HG02884 (cell line): Measurements from ENCODE around the gene NETO1.

ENCODE experiments used
- ATAC-seq: cut with Tn5 transposase; IDR thresholded peaks from one replicate; pipeline ENCODE4 v1.9.1; 2021; ENCODE audit warnings: mild to moderate bottlenecking, moderate library complexity; ENCODE audit not compliant: unreplicated experiment

NETO1 gene, protein sequence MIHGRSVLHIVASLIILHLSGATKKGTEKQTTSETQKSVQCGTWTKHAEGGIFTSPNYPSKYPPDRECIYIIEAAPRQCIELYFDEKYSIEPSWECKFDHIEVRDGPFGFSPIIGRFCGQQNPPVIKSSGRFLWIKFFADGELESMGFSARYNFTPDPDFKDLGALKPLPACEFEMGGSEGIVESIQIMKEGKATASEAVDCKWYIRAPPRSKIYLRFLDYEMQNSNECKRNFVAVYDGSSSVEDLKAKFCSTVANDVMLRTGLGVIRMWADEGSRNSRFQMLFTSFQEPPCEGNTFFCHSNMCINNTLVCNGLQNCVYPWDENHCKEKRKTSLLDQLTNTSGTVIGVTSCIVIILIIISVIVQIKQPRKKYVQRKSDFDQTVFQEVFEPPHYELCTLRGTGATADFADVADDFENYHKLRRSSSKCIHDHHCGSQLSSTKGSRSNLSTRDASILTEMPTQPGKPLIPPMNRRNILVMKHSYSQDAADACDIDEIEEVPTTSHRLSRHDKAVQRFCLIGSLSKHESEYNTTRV

DNA sequence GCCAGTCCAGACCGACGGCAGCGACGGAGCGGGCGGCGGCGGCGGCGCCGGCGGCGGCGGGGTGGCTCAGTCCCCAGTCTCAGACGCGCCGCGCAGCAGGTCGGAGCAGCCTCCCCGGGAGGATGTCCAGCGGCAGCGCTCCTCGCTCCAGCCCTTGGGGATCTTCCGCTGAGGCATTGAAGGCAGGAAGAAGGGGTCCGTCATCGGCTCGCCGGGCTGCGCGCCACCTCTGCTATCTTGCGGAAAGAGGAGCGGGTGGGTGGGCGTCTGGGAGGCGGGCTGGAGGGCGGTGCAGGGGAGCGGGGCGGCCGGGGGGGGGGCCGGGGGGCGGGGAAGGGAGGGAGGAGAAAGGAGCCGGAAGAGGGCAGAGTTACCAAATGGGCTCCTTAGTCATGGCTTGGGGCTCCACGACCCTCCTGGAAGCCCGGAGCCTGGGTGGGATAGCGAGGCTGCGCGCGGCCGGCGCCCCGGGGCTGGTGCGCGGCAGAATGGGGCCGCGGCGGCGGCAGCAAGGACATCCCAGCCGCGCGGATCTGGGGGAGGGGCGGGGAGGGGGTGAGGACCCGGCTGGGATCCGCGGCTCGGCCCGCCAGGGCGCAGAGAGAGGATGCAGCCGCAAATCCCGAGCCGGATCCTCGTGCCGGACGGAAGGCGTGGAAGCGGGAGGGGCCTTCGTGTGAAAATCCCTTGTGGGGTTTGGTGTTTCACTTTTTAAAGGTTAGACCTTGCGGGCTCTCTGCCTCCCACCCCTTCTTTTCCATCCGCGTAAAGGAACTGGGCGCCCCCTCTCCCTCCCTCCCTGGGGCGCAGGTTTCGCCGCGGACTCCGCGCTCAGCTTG lies at the start of gene NETO1:
TSS of gene NETO1 (minus strand) at position 242 of the 839 bp plus-strand sequence. CDS start 696 bp downstream, outside the sequence.
- ATAC-seq = no peak

DNA sequence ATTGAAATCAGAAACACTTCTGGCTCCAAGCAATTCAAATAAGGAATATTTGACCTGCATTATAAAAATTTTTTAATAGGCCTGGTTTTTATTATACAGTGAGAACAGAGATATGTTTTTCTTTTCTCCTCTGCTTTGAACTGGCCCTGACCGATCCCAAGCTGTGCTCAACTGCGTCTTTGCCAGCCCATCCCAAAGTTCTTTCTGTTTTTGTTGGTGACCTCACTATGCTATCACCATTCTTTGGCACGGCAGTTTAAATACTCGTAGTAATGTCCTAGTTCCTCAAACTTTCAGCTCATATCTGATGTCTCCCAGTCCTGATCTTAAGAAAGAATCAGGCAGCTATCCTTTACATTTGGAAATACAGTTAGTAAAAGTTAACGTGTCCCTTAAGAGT lies 42.3 kb upstream of the NETO1 start:
- ATAC-seq = no peak

DNA sequence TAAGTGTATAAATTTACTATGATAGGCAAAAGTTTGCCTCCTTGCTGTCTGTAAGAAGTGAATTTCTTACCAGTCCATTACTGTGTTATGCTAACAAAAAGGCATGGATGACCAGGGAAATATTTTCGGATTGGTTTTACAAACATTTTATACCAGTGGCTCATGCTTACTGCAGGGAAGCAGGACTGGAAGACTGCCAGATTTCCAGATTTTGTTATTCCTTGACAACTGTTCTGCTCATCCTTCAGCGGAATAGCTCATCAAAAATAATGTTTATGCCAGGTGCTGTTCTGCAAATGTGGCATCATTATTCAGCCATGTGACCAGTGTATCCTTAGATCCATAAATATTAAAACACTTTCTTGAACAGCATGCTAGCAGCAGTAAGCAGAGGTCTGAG lies 40.4 kb upstream of the NETO1 start:
- ATAC-seq = no peak

DNA sequence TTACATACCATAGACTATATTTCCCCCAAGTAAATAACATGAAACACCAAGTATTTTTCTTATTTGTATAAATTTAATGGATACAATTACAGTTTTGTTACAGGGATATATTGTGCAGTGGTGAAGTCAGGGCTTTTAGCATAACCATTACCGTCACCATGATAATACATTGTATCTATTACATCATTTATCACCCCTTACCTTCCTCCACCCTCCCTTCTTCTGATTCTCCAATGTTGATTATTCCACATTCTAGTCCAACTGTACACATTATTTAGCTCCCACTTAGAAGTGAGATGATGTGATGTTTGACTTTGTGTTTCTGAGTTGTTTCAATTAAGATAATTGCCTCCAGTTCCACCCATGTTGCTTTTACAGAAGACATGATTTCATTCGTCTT lies 35.2 kb upstream of the NETO1 start:
- ATAC-seq = no peak

DNA sequence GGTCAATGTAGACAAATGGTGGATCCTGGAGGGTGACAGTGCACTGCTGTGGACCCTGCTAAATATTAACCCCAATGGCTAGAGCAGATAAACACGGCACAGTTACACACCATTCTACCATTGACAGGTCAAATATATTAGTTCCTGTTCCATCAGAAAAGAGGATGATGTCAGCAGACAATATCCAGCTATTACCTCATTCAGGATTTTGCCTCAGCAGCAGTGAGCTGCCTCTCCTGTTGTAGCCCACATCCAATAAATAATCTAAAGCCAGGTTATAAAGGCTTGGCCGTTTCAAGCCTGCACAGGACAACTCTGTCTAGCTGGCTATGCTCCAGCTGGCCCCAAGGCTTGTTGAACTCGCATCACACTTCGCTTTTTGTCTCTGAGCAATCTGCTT lies 31.6 kb upstream of the NETO1 start:
- no peak for ATAC-seq

DNA sequence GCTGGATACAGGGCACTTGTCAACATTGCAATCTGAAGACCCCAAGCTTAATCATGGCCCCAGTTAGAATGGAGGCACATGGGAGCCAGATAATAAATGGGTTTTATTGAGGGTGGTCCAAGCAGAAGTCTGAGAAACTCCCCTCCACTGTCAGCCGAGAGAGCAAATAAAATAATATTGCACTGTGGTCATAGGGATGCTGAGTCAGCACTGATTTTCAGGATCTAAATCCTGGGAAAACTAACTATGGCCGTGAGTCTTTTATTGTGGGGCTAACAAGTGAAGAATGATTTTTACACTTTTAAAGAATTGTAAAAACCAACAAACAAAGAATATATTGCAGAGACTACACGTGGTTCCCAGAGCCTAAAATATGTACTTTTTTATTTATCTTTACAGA lies 31.1 kb upstream of the NETO1 start:
- ATAC-seq = no peak

DNA sequence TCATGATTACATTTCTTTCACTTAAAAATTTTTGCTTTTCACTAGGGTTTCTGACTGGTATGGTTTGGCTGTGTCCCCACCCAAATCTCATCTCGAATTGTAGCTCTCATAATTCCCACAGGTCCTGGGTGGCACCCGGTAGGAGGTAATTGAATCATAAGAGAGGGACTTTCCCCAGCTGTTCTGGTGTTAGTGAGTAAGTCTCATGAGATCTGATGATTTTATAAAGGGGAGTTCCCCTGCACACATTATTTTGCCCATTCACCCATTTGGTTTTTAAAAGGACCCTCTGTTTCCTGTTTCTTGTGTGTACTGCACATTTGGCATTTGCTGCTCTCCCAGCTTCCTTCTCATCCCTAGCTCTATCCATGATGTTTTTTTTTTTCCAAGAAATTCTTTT lies 27.8 kb upstream of the NETO1 start:
- no peak for ATAC-seq

DNA sequence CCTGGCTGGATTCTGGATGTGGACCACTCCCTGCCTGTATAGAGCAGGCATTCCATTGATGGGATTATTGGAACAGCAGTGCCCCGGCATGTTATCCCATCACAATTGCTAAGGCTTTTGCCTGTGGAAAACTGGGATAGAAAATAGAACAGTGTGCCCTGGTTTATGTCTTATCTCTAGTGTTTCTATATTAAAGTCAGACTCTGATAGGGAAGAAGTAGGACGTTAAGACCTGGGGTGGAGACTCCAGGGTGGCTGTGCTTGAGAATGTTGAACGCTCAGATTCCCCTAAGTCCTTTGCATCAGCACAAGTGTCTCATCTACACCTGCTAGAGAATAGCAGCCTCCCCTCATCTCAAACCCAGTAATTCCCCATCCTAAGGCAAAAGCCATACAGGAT lies 10.8 kb upstream of the NETO1 start:
- no peak for ATAC-seq

DNA sequence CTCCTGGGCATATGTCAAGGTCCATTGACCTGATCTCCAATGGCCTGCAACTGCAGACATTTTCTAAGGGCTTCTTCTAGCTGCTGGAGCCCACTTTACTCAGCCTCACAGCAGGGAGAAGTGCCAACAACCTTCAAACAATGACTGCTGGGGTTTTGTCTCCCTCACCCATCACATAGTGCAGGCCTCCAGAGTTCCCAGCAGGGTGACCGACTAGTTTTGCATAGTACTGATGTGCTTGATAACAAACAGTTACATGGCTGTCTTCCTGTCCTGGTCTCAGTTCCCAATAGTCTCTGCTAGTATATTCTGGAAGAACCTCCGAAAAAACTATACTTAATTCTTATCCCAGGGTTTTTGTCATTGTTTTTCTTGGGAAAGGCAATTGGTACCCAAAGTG lies 10.4 kb upstream of the NETO1 start:
- no peak for ATAC-seq

DNA sequence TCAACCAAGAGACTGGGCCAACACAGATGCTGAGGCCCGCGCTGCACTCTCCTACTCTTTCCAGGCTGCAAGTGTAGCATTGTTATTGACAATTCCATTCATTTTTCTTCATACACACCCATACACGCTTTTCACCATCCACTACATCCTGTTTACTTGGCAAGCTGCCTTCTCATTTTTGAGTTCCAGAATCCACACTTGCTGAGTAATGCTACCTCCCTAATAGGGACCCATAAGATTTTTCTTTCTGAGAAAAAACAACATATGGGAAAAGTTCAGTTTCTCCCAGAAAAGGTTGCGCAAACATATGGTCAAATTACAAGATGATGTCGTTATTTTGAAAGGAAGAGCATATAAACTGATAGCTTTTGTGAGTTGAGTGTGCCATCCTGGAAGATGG lies 3.3 kb upstream of the NETO1 start:
- no peak for ATAC-seq

DNA sequence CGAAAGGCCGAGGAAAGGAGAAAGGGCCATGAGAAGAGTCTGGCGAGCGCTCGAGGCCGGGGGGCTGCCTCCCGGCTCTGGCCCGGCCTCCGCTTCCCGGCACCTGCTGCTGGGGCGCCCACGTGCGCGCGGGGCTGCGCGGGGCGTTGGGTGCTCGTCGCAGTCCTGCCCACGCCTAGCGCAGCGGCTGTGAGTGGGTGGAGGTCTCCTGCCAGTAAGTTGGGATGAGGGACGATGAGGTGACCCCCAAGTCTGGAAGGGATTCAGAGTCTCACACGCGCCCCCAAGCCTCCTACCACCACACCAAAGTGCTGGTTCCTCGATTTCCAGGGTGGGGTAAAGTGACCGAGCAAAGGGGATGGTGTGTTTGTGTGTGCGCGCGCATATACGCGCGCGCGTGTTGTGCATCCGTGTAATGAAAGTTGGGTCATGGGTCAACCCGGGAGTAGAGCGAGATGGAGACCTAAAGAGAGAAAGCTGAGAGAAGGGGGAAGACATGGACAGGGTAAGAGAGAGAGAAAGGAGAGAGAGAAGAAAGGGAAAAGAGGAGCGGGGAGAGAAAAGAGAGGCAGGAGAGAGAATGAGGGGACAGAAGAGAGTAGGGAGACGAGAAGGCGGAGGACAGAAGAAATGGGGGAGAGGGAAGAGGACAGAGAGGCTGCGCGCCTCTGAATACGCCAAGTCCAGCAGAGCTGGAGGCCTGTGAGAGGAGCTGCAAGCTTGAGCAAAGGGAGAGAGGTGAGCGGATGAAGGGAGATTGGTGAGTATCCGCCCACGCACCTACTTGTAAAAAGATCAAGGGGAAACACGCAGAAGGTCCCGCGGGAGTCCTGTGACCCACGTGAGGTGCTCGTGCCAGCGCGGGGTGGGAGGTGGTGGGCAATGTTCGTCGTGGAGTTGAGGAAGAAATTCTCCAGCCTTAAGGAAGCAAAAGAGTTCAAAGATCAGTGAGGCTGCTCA lies 1.7 kb upstream of the NETO1 start:
- no peak for ATAC-seq

DNA sequence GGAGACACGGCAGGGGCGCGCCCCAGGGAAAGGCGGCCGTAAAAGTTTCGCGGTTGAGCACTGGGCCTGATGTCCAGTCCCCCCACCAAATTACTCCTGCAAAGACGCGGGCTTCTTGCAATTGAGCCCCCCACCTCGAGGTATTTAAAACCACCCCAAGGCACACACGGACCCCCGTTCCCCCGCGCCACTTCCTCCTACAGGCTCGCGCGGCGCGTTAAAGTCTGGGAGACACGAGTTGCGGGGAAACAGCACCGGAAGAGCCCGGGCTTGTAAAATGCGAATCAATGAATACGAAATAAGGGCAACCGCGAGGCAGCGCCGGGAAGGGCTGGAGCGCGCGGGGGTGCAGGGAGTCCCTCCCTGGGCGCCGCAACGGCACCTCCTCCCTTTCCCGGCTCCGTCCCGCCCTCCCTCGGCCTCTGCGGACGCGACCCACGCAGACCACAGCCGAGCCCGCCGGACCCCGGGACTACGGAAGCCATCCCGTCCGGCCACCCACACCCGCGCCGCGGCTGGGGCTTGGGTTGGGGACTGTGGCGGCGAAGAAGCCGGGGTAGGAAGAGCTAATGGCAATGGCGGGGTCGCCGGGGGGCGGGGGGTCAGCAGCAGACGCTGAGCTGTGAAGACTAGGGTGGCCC lies 918 bp upstream of the NETO1 start:
- no peak for ATAC-seq

DNA sequence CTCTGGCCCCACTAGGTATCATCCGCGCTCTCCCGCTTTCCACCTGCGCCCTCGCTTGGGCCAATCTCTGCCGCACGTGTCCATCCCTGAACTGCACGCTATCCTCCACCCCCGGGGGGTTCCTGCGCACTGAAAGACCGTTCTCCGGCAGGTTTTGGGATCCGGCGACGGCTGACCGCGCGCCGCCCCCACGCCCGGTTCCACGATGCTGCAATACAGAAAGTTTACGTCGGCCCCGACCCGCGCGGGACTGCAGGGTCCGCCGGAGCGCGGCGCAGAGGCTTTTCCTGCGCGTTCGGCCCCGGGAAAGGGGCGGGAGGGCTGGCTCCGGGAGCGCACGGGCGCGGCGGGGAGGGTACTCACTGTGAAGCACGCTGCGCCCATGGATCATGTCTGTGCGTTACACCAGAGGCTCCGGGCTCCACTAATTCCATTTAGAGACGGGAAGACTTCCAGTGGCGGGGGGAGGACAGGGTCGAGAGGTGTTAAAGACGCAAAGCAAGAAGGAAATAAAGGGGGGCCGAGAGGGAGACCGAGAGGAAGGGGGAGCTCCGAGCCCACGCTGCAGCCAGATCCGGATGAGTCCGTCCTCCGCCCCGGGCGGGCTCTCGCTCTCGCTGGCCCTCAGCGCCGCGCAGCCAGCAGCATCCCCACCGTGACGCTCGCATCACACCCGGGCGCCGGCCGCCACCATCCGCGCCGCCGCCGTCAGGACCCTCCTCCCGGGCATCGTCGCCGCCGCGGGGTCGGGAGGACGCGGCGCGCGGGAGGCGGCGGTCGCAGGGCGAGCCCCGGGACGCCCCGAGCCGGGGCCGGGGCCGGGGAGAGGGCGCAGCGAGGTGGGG lies 664 bp downstream of the NETO1 start:
- ATAC-seq = no peak

DNA sequence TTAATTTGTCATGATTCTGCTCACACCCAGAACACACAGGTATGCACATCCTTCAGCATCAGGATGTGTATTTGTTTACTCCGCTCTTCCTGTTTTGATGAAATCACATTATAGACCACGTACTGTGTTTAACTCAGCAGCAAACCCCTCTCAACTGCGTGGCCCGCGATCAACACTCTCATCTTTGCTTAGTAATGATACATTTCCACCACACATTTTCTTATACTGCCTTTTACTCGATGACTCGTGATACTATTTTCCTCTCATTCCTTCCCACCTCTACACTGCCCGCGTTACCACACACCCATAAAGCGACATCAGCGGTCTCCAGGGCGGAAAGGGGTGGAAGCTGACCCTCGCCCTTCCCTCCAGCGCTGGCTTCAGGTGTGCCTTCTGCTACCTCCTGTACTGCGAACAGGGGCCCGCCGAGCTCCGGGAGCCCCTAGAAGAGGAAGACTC lies 1.3 kb downstream of the NETO1 start:
- ATAC-seq = no peak

DNA sequence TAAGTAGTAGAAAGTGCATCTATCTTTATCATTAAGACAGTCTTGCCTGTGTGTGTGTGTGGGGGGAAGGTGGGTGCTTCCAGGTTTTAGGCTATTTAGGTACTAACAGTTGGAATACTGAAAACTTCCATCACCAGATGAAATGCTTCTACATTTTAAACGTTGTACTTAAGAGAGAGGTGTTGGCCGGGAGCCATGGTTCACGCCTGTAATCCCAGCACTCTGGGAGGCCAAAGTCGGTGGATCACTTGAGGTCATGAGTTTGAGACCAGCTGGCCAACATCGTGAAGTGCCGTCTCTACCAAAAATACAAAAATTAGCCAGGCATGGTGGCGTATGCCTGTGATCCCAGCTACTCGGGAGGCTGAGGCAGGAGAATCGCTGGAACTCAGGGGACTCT lies 4.0 kb downstream of the NETO1 start:
- no peak for ATAC-seq

DNA sequence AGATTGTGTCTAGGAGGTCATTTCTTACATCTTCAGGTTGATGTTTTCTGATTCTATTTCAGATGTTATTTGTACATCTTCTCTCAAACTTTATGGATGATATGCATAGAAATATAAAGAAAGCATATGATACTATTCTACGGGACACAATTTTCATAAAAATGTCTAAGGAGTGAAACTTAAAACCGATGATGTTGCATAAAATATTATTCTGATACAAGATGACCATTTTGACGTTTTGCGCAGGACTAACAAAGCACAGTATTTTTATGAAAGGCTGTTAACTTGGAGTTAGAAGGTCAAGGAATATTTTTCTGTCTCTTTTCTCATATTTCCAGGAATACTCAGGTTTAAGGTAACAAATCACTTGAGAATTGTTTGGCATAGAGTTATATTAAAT lies 8.7 kb downstream of the NETO1 start:
- ATAC-seq = no peak

DNA sequence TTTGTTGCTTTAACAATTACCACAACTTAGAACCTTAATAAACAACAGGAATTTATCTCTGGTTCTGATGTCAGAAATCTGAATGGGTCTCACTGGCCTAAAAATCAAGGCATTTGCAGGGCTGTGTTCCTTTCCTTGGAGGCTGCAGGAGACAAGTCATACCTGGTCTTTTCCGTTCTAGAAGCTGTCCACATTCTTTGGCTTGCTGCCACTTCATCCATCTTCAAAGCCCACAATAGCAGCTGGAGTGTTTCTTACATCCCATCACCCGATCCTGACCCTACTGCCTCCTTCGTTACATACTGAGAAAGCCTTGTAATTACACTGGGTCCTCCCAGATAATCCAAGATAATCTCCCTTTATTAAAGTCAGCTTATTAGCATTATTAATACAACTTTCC lies 18.1 kb downstream of the NETO1 start:
- no peak for ATAC-seq

DNA sequence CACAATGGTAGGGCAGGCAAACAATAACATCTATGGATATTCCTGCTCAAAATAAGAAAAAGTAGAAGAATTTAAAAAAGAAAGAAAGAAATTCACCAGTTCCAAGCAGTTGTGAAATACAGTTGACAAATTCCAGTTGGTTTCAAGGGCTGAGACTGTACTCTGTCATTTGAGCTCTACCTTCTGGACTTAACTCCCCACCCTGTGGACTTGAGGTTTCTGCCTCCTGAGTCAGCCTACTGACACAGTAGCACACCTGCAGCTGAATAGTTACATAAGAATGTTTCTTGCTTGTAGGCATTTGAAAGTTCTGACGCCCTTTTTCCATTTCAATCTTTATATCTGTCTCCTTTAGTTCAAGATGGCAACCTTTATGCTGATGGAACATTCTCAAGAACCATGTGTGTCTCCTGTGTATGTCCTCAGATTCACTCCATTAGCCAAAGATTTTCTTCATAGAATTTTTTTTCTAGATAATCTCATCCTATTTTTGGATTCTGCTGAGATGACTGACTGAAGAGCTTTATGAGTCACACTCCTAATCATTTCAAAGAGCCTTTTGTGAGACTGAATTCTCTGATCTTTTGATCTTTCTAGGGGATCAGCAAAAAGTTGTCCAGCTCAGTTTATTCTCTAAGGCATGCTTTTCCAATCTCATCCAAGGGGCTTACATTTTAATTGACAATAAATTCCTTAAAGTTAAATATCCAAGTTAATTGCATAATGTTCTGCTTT lies 19.1 kb downstream of the NETO1 start:
- ATAC-seq = peak; percentile 59

DNA sequence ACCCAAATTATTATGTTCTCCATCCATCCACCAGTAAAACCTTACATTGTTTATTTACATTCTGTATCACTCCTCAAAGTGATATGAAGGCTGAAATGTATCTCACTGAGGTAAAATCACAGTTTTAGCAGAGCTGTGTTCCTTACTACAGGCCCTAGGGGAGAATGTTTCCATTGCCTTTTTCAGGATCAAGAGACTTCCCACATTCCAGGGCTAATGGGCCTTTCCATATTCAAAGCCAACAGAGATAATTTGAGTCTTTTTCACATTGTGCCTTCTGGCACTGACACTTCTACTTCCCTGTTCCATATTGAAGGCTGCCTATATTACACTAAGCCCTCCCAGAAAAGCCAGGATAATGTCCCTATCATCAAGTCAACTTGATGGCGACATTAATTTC lies 20.0 kb downstream of the NETO1 start:
- no peak for ATAC-seq
